Pancreas (tissue), 10 donors: ENCODE data around the gene GPI. TPM values are rescaled to one million over a fixed set of nuclear protein-coding genes. Genes with fewer than 3 reads are reported as not detected.

ENCODE experiments used
- ATAC-seq, 4 donors: fragments of 200-7000 bp; cut with Tn5 transposase; one replicate each; pipeline versions ENCODE4 v1.8.0 to v1.9.1; 2020; ENCODE audit warnings: mild to moderate bottlenecking in 4 of 4, moderate library complexity in 4 of 4
- DNase-seq, 6 donors: peaks; one replicate each; pipeline ENCODE4 v3.0.0-alpha.2; 2020
- FAIRE-seq: peaks from 2 replicates; lab custom pipeline; 2012; peaks lifted over from hg19 to GRCh38; lab: Jason Lieb, UNC
- H3K27ac ChIP-seq, 4 donors: fragments of 200-600 bp; sonication (generic); 1 replicate in 3 of 4; 2 replicates in 1 of 4; pipeline versions ENCODE4 v1.5.0 to v1.8.0; 2020
- H3K27me3 ChIP-seq, 4 donors: fragments of 200-600 bp; one replicate each; pipeline ENCODE4 v1.8.0; 2021
- H3K36me3 ChIP-seq, 3 donors: fragments of 200-600 bp; sonication (generic) in 1 of 3; one replicate each; pipeline versions ENCODE4 v1.5.0 to v1.8.0; 2020 to 2021
- H3K4me1 ChIP-seq, 3 donors: fragments of 200-600 bp; one replicate each; pipeline ENCODE4 v1.8.0; 2021
- H3K4me3 ChIP-seq, 4 donors: fragments of 200-600 bp; sonication (generic) in 2 of 4; one replicate each; pipeline versions ENCODE4 v1.5.0 to v1.8.0; 2020 to 2021
- H3K9me3 ChIP-seq, 4 donors: fragments of 200-600 bp; one replicate each; pipeline ENCODE4 v1.8.0; 2021
- CTCF ChIP-seq, 4 donors: fragments of 200-600 bp; sonication (generic) in 3 of 4; IDR thresholded peaks; one replicate each; pipeline versions ENCODE4 v1.5.0 to v1.8.0; 2021; ENCODE audit warnings: antibody characterized with exemption in 4 of 4
- WGBS, 2 donors: extraction: QIAGEN DNeasy Blood & Tissue Kit; methylation state at CpG; one replicate each; pipeline ENCODE4 v1.1.7; 2013; 5-methylcytosine and 5-hydroxymethylcytosine counted together
- intact Hi-C, 3 donors: fragments of 100-400 bp; cut with DNase I; formaldehyde crosslinking; loops; one replicate each; pipeline versions ENCODE4 v1.11.1 to v1.14.2; 2022
- polyA plus RNA-seq, 2 donors: library from polyadenylated mRNA; stranded (reverse); fragments of 200-250 nt; gene quantifications; one replicate each; pipeline ENCODE4 v1.2.3, GENCODE V29; 2013
- total RNA-seq, 6 donors: library from RNA; stranded (reverse); fragmentation: NEBNext Ultra II Directional in 4 of 6; extraction: Animal tissue kit (Norgen Biotek cat#: 25700) in 4 of 6; gene quantifications; one replicate each; pipeline versions ENCODE4 v1.2.1 to v1.2.4, GENCODE V29; 2021 to 2023
- donor health status: healthy with polysubstance abuse.
- donor health status: DM: no; HTN: no; CAD: no; lungs with moderate emphysema.
- donor health status: DM: no; HTN: no; CAD: no.
- donor health status: control.
- donor health status: control.
- donor health status: Bipolar disorder and iron deficiency.
- donor health status: DM: yes; HTN: yes; CAD: no.
- donor health status: DM: no; HTN: no; CAD: no.
- donor health status: DM: no; HTN: no; CAD: no.
- donor health status: DM: yes; HTN: yes; CAD: no.

Gene GPI
- total and polyA plus RNA-seq, 8 donors, result 50.5 to 119 (median 67.3) TPM

- Histone ChIP-seq H3K4me3 (no peak overlapping the region), H3K27ac (no peak overlapping the region), H3K9me3 (no peaks in the 10 kb centered on the region), H3K36me3 (peaks cover 0 to 27% (median 0%) of the 10 kb centered on the region in 3 donors), H3K27me3 (no peaks in the 10 kb centered on the region), H3K4me1 (peaks cover 0 to 8% (median 0%) of the 10 kb centered on the region in 3 donors)
- WGBS, 2 donors, result 68 to 69% methylated on average over 4 of the region's 4 CpGs
- TF ChIP-seq CTCF (IDR thresholded peaks at IDR 0.05), result no peak
- FAIRE-seq, result no peak
- intact Hi-C loops, result no loop called here
- no peak for DNase-seq
- peak in 2 of 4 donors; percentile 17 to 18 for ATAC-seq
Observed at GRCh38 chr19:34370983-34371382, 6.0 kb downstream of the GPI start.

GRCh38 chr19:34373601-34374288 is 8.7 kb downstream of the GPI start:
- H3K36me3 ChIP-seq, result peaks cover 0 to 41% (median 7%) of the 10 kb centered on the region in 3 donors
- H3K27me3 ChIP-seq, result no peaks in the 10 kb centered on the region
- WGBS, 2 donors, result 97% methylated on average over 11 of the region's 11 CpGs
- no peaks in the 10 kb centered on the region for H3K9me3 ChIP-seq
- no peaks in the 10 kb centered on the region for H3K4me1 ChIP-seq
- no peak for FAIRE-seq
- no peak overlapping the region for H3K4me3 ChIP-seq
- ATAC-seq, result no peak
- DNase-seq, result no peak
- intact Hi-C loops, result no loop called here
- no peak overlapping the region for H3K27ac ChIP-seq
- no peak for TF ChIP-seq CTCF (IDR thresholded peaks at IDR 0.05)

- no peaks in the 10 kb centered on the region for H3K27me3 ChIP-seq
- no peak for TF ChIP-seq CTCF (IDR thresholded peaks at IDR 0.05)
- FAIRE-seq, result no peak
- WGBS, 2 donors, result 90% methylated on average over 8 of the region's 8 CpGs
- H3K36me3 ChIP-seq, result peaks cover 0 to 44% (median 20%) of the 10 kb centered on the region in 3 donors
- no peak for DNase-seq
- no peak overlapping the region for H3K4me3 ChIP-seq
- no peaks in the 10 kb centered on the region for H3K9me3 ChIP-seq
- no peaks in the 10 kb centered on the region for H3K4me1 ChIP-seq
- ATAC-seq, result peak in 1 of 4 donors; percentile 24
- no peak overlapping the region for H3K27ac ChIP-seq
- intact Hi-C loops, result no loop called here
Observed at GRCh38 chr19:34375598-34375997, 10.6 kb downstream of the GPI start.

- no peak overlapping the region for H3K4me3 ChIP-seq
- intact Hi-C loops, result no loop called here
- ATAC-seq (no peak), DNase-seq (no peak), FAIRE-seq (no peak)
- H3K27me3 ChIP-seq, result no peaks in the 10 kb centered on the region
- TF ChIP-seq CTCF (IDR thresholded peaks at IDR 0.05), result no peak
- no peaks in the 10 kb centered on the region for H3K4me1 ChIP-seq
- H3K27ac ChIP-seq, result no peak overlapping the region
- WGBS, 2 donors, result 91 to 97% methylated on average over 5 of the region's 5 CpGs
- no peaks in the 10 kb centered on the region for H3K9me3 ChIP-seq
- peaks cover 6 to 67% (median 20%) of the 10 kb centered on the region in 3 donors for H3K36me3 ChIP-seq
Observed at GRCh38 chr19:34380639-34381241, 15.7 kb downstream of the GPI start.
